Measurements from ENCODE around the gene OR2AG1. TPM values are rescaled to one million over a fixed set of nuclear protein-coding genes. Genes with fewer than 3 reads are reported as not detected.

Gene OR2AG1
- total RNA-seq, result not detected in 2 replicates

- TF ChIP-seq CTCF (conservative IDR thresholded peaks at IDR 0.05; ENCODE audit: low read depth, low read length), result no peak
- no peak for DNase-seq (ENCODE audit: low read depth)
- H3K4me3 ChIP-seq (ENCODE audit: low read depth, low read length), result no peak within 1 kb of the TSS
Observed at GRCh38 chr11:6782720-6783119, at the start of gene OR2AG1. Gene OR2AG1 (plus strand): TSS chr11:6783020. CDS start chr11:6785038, 2,018 bp downstream.

- no peak for TF ChIP-seq CTCF (conservative IDR thresholded peaks at IDR 0.05; ENCODE audit: low read depth, low read length)
- DNase-seq (ENCODE audit: low read depth), result no peak
- H3K4me3 ChIP-seq (ENCODE audit: low read depth, low read length), result no peak overlapping the region
Observed at GRCh38 chr11:6733326-6734275, 49.2 kb upstream of the OR2AG1 start.

GRCh38 chr11:6734616-6735015, 48.2 kb upstream of the OR2AG1 start:
- DNase-seq (ENCODE audit: low read depth), result no peak
- no peak for TF ChIP-seq CTCF (conservative IDR thresholded peaks at IDR 0.05; ENCODE audit: low read depth, low read length)
- H3K4me3 ChIP-seq (ENCODE audit: low read depth, low read length), result no peak overlapping the region

GRCh38 chr11:6735306-6735705, 47.5 kb upstream of the OR2AG1 start:
- DNase-seq (ENCODE audit: low read depth), result peak; percentile 45
- no peak overlapping the region for H3K4me3 ChIP-seq (ENCODE audit: low read depth, low read length)
- no peak for TF ChIP-seq CTCF (conservative IDR thresholded peaks at IDR 0.05; ENCODE audit: low read depth, low read length)

GRCh38 chr11:6736495-6737121, 46.2 kb upstream of the OR2AG1 start:
- TF ChIP-seq CTCF (conservative IDR thresholded peaks at IDR 0.05; ENCODE audit: low read depth, low read length), result no peak
- H3K4me3 ChIP-seq (ENCODE audit: low read depth, low read length), result no peak overlapping the region
- no peak for DNase-seq (ENCODE audit: low read depth)

GRCh38 chr11:6737872-6738466, 44.9 kb upstream of the OR2AG1 start:
- no peak overlapping the region for H3K4me3 ChIP-seq (ENCODE audit: low read depth, low read length)
- peak; percentile 79 for TF ChIP-seq CTCF (conservative IDR thresholded peaks at IDR 0.05; ENCODE audit: low read depth, low read length)
- no peak for DNase-seq (ENCODE audit: low read depth)
